Superior temporal gyrus (tissue), 1 donor: ENCODE measurements around the gene NKX1-1.
"Not testable (repeated sequence)": the region's sequence is repeated elsewhere in the genome, so short reads cannot be mapped to it uniquely, and the experiment has no call there.

Source experiments
- DNase-seq: peaks from one replicate; pipeline ENCODE4 v3.0.0-alpha.2; 2016; ENCODE audit errors: extremely low spot score

Gene NKX1-1

DNA sequence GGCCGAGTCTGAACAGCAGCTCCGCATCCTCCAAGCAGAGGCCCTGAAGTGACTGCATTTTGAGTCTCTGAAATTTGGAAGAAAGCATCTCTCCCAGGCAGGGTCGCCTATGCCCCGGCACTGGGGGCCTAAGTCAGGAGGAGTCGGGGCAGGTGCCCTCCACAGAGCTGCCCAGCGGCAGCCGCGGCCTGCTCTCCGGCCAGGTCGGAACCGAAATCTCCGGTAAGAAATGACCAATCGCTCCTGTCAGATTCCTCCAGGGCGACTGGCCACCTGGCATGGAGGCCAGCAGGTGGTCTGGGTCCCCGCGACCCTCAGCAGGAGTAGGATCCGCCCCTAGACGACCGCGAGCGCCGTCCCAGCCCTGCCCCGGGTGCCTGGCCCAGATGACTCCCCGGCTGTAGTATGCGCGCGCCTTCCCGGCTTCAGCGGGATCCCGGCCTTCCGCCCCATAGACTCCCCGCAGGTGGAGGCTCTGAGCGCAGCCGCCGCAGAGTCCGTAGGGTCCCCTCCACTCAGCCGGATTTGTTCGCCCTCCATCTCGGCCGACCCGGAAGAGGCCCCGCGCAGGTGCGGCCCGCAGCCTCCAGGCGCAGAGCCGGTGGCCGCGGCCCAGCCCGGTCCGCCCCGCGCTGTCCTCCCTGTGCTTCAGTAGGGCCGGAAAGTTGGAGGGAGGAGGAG is 1.5 kb downstream of the NKX1-1 start:
- DNase-seq: no peak

DNA sequence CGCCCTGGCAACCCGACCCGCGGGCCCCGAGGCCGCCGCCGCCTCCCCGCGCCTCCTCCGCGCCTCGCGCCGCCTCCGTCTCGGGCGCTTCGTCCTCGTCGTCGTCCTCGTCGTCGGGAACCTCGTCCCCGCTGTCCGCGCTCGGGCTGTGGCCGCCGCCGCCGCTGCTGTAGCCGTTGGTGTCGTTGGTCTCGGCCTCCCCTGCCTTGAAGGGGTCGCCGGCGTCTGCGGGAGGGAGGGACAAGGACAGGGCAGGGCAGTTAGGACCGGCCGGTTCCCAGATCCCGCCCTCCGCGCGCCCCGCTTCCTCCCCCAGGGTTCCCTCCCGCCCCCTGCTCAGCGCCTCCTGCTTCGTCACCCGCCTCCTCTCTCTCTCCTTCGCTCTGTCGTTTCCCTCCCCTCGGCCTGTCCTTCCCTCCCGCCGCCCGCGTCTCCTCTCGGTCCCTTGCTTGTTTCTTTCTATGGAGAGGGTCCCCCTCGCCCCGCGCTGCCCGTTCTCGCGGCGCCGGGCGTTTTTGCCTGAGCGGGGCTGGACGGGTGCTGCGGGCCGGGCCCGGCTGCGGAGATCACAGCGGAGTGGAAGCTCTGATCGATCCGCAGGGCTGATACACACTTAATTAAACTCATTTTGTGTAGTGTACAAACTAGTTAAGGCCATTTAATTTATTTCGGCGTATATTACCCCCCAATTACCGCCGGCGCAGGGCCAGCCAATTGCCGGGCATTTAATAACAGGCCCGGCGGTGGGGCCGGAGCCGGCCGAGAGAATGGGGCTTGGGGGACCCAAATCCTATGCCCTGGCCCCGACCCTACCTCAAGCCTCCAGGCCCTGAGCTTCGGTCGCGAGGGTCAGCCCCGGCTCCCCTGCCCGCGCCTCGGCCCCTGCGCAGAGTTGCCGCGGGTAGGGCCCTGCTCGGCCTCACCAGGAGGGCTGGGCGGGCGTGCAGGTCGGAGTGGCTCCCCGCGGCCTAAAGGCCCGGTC is 2.4 kb downstream of the NKX1-1 start:
- DNase-seq: no peak

DNA sequence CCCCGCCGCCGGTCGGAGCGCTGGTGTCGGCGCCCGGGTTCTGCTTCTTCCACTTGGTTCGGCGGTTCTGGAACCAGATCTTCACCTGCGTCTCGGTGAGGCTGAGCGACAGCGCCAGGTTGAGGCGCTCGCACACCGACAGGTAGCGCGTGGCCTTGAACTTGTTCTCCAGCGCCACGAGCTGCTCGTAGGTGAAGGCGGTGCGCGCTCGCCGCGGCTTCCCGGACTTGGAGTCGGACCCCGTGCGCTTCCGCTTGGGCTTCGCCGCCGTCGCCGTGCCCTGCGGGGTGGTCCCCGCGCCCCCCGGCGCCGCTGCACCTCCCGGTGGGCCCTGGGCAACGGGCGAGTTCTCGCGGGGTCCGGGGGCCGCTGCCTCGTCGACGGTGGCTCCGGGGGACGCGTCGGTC is 3.1 kb downstream of the NKX1-1 start:
- DNase-seq: no peak

GRCh38 chr4:1402516-1403091 is 3.6 kb downstream of the NKX1-1 start:
- DNase-seq: no peak

DNA sequence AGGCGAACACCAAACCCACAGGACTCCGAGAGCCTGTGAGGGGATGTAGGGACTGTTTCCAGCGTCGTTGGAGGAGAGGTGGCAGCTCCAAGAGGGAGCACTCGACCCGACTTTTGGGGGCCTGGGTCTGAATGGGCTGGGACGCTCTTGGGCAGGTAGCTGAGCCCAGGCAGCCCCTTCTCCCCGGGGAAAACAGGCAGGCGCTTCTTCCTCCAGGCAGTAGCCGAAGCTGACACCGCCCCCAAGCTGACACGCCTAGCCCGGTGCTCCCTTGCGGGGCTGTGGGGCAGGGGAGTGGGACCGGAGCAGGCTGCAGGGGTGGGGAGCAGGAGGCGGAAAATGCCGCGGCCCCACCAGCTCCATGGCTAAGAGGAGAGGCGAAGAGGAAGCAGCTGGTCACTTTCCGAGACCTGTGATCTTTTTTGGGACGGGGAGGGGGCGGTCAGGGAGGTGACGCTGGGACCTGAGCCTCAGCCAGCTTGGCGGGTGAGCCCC is 4.2 kb downstream of the NKX1-1 start:
- no peak for DNase-seq

GRCh38 chr4:1401409-1402020 is 4.7 kb downstream of the NKX1-1 start:
- no peak for DNase-seq

DNA sequence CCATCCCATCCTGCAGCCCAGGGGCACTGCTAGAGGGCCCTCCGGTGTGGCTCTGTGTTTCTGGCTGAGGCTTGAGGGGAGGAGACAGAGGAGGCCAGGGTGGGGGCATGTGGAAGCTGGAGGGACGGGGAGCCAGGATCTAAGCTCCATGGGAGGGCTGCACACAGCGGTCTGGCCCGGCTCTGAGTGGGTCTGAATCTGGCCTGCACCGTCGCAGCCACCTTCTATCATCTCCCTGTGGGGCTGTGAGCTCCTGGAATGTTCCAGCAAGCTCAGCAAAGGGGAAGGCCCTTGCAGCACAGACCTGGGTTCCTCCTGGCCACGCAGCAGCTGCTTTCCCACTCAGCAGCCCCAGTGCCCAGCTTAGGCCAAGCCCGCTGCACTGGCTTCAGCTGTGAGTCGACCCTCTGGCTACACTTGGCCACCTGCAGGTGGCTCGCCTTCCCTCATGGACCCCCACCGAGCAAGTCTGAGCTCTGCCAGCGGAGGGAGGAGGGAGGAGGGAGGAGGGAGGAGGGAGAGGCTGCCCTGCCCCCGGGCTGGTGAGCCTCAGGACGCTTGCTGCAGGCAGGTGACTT is 5.3 kb downstream of the NKX1-1 start:
- DNase-seq: no peak

DNA sequence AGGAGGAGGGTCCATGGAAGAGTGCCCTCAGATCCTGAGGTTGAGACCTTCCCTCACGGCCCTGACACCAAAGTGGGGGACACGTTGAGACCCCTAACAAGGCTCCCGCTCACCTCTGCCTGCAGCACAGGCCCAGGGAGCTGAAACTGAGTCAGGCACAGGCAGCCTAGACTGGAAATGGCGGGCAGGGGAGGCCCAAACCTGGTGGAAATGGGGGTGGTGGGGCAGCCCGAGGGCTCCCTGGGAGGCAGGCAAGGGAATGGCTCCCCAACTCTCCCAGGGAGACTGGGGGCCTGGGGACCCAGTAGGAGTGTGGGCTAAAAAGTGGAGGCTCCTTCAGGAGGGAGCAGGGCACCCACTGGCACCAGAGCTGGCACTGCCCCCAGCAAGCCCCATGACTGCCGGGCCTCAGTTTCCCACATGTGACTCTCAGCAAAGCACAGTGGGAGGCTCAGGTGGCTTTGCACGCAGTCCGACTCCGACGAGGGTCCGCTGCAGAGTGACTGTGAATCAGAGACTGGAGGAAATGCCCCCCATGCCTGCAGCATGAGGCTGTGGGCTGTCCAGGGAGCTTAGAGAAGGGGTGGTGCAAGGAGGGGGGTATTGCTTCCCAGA is 5.9 kb downstream of the NKX1-1 start:
- DNase-seq: no peak

DNA sequence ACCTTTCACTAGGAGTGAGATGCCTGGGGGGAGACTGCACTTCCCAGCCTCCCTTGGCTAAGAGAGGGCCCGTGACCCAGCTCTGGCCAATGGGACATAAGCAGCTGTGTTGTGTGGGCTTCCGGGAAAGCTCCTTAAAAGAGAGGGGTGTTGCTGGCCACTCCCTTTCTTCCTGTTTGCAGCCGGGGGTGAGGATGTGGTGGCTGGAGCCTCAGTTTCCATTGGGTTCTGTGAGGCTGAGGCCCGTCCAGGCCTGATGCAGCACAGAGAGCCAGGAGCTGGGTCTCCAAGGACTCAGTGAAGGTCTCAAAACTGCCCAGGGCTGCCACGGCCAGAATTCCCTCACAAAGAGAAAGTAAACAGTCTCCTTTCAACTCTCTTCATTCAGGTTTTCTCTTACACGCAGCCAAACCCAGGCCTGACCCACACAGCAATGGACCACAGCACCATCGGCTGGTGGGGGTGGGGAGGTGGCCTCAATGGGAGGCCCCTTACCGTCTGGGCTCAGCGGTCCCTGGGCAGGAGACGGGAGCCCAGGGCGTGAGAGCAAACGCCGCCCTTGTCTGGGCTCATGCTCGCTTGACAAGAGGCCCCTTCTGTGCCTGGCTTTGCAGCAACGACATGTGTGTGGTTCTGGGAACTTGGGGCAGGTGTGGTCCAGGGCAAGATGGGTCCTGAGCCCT is 6.6 kb downstream of the NKX1-1 start:
- DNase-seq: no peak

- DNase-seq: no peak
Observed at GRCh38 chr4:1398681-1399507, 7.3 kb downstream of the NKX1-1 start.

GRCh38 chr4:1396806-1397455 is 9.3 kb downstream of the NKX1-1 start:
- DNase-seq: no peak

DNA sequence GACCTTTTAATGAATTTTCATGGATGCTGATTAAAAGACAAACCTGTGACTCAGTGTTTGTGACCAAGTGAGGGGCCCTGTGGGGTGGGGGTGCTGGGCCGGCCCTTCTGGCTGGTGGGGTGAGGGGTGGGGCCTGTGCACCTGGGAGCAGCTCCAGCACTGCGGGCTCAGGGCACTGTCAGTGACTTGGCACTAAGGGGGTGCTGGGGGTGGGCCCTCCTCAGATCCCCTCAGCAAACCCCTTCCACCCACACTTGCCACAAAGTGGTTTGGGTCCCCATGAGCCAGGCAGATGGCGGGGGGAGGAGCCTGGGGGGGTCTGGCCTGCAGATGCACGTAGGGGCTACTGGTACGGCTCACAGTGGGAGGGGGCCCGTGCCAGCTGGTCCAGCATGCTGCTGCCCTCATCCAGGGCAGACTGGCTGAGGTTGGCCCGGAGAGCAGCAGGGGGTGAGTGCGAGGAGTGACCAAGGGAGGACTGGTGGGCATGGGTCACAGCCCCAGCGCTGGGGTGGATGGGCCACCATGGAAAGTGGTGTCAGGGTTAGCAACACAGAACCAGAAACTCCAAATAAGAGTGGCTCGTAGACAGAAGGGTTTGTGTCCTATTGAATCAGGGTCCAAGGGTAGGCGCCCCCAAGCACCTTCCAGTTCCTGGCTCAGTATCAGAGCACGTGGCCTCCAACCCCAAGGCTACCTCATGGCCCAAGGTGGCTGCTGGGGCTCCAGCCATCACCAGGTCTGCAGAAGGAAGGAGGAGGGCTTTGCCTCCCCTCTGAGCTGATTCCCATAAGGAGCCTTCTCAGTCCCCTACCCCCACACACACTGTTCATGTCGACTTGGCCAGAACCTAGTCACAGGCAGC is 10.1 kb downstream of the NKX1-1 start:
- no peak for DNase-seq

DNA sequence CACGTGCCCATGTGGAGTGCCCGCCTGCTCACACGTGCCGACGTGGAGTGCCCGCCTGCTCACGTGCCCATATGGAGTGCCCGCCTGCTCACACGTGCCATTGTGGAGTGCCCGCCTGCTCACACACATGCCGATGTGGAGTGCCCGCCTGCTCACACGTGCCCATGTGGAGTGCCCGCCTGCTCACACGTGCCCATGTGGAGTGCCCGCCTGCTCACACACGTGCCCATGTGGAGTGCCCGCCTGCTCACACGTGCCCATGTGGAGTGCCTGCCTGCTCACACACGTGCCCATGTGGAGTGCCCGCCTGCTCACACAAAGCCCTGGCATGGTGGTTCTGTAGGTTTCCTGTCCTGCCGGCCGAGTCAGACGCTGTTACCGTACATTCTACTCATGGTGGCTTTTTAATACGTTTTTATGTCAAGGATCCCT is 10.8 kb downstream of the NKX1-1 start:
- not testable (repeated sequence) for DNase-seq

- DNase-seq: not testable (repeated sequence)
Observed at GRCh38 chr4:1394554-1395388, 11.5 kb downstream of the NKX1-1 start.

DNA sequence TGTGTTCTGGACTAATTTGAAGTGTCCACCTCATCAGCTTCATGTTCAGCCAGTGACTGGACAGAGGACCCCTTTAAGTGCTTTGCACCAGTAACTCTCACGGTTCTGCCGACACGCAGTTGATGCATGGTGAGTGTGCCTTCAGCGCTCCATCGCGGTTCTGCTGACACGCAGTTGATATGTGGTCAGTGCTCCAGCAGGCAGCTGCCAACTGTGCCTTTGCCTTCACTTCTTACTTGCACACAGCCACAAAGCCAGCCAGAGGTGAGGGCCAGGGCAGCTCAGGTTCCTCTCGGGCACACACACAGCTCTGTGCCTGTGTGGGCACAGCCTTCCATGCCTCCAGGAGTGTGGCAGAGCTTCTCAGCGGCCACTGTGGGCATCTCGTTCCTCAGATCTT is 12.4 kb downstream of the NKX1-1 start:
- no peak for DNase-seq

DNA sequence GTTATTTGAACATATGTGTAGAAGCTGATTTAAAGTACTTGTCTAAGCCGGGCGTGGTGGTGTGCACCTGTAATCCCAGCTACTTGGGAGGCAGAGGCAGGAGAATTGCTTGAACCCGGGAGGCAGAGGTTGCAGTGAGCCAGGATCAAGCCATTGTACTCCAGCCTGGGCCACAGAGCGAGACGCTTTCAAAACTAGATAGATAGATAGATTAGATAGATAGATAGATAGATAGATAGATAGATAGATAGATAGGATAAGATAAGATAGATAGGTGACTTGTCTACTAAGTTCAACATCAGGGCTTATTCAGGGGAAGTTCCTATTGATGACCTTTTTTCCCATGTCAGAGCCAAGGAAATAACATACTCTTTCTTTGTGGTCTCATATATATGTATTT is 12.9 kb downstream of the NKX1-1 start:
- not testable (repeated sequence) for DNase-seq
